Motor neuron (in vitro differentiated cells): ENCODE data around the gene RHBDL1. TPM values are rescaled to one million over a fixed set of nuclear protein-coding genes. Genes with fewer than 3 reads are reported as not detected.

Source experiments
- ATAC-seq, 8 experiments: fragments of 200-7000 bp; cut with Tn5 transposase; replicated peaks in 6 of 8; 2 replicates each; pipeline ENCODE4 v1.8.0; 2021; ENCODE audit warnings: mild to moderate bottlenecking in 8 of 8, moderate library complexity in 8 of 8
- H3K27ac ChIP-seq, 2 donors: fragments of 250-450 bp; sonication (Bioruptor Pico); 2 replicates each; pipeline ENCODE4 v1.9.0; 2021; ENCODE audit warnings: antibody characterized with exemption in 2 of 2, mild to moderate bottlenecking in 2 of 2, moderate library complexity in 1 of 2
- H3K4me1 ChIP-seq, 2 donors: fragments of 250-450 bp; sonication (Bioruptor Pico); replicated peaks in 1 of 2; 2 replicates each; pipeline ENCODE4 v1.6.1; 2021; ENCODE audit warnings: antibody characterized with exemption in 2 of 2, mild to moderate bottlenecking in 2 of 2, moderate library complexity in 1 of 2
- H3K4me3 ChIP-seq, 5 donors: fragments of 250-450 bp; sonication (Bioruptor Pico); 2 replicates each; pipeline ENCODE4 v1.9.0; 2021; ENCODE audit warnings: antibody characterized with exemption in 5 of 5, mild to moderate bottlenecking in 5 of 5, moderate library complexity in 4 of 5
- WGBS, 10 experiments: fragments of 450-650 bp; shearing (Covaris generic); methylation state at CpG; one replicate each; pipeline ENCODE4 v1.0.0; 2022; 5-methylcytosine and 5-hydroxymethylcytosine counted together
- in situ Hi-C, 9 experiments: fragments of 400-800 bp; cut with MboI; loops; one replicate each; pipeline ENCODE4 v1.15.0; 2021; ENCODE audit warnings: low sequenced_read_pairs in 9 of 9, low pct_unique_long_range_greater_than_20kb in 2 of 9; ENCODE audit not compliant: unreplicated experiment in 9 of 9
- total RNA-seq, 8 experiments: library from RNA; unstranded; fragments of 300-600 nt; gene quantifications; 2 replicates each; pipeline versions ENCODE4 v1.2.3 to v1.2.4, GENCODE V29; 2022

Gene RHBDL1
- total RNA-seq, 8 experiments from 2014 or later, result 1.0 to 8.5 (median 3.3) TPM

DNA sequence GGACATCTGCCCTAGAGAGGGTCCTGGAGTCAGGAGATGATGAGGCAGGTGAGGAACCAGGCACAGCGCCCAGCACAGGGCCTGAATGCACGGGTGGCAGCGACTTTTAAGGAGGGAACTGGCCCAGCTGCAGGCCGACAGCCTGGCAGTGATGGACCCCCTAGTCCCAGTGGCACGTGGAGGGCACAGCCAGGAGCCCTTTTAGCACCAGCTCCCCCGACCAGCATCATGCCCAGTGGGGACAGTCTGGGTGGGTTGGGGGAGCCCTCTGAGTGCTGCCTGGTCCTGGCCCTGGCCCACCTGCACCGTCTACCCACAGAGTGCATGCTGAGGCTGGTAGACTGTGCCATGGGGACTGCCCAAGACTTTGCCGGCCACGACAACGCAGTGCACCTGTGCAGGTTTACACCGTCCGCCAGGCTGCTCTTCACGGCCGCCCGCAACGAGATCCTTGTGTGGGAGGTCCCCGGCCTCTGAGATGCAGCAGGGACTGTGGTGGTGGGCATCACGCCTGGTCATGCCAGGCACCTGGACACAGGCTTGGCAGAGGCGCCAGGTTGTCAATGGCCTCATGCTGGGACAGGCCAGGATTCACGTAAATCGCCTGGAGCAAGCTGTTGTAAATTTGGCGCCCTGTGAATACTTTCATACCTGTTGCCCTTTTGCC, 8.2 kb upstream of the RHBDL1 start:
- WGBS, 10 experiments, result 77 to 100% (median 88%) methylated on average over 1 to 8 of the region's 22 CpGs; no CpG with 5 or more reads in 4 of the 10 experiments
- ATAC-seq, result no peak
- Histone ChIP-seq H3K4me1 (peaks cover 10 to 11% of the 10 kb centered on the region in 2 donors), H3K27ac (peak overlapping the region in 1 of 2 donors; percentile 29), H3K4me3 (peak overlapping the region in 2 of 5 donors; percentile 53 to 57)
- in situ Hi-C loops, result no loop called here

DNA sequence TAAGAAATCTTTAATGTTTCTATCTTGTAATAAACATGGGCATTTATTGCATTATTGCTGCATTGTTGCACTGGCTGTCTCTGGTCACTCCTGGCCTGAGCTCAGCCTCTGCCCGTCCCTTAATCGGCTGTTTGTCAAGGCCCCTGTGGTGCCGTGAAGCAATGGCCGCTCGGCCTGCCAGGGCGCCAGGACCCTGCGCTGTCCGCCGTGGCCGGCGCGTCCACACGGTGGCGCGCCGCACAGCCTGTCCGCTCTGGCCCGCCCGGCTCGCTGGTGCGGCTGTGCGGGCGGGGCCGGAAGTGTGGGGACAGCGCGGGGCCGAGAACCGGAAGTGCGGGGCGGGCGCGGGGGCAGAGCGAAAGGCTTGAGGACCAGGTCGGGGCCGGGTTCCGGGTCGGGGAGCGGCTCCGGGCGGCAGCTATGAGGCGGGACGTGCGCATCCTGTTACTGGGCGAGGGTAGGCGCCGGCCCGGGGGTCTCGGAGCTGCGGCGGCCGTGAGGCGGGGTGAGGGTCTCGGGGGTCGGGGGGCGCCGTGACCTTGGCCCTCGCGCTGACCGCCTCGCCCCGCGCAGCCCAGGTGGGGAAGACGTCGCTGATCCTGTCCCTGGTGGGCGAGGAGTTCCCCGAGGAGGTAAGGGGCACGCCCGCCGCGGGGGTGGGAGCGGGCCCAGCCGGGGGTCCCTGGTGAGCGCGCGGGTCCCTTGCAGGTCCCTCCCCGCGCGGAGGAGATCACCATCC, 7.5 kb upstream of the RHBDL1 start, which contains the start of gene RHOT2:
RHOT2 (plus strand) TSS at position 353 of the 739 bp plus-strand sequence; CDS start at position 421, 68 bp downstream.
- in situ Hi-C loops, result no loop called here
- H3K27ac ChIP-seq, result peak within 1 kb of the TSS; percentile 14 to 29
- WGBS, 10 experiments, result 0% methylated on average over 1 to 2 of the region's 78 CpGs; no CpG with 5 or more reads in 6 of the 10 experiments
- peak within 1 kb of the TSS; percentile 48 to 88 (median 57) for H3K4me3 ChIP-seq
- peaks cover 10 to 11% of the 10 kb centered on the region in 2 donors for H3K4me1 ChIP-seq
- ATAC-seq, result peak; percentile 89 to 97 (median 92)

DNA sequence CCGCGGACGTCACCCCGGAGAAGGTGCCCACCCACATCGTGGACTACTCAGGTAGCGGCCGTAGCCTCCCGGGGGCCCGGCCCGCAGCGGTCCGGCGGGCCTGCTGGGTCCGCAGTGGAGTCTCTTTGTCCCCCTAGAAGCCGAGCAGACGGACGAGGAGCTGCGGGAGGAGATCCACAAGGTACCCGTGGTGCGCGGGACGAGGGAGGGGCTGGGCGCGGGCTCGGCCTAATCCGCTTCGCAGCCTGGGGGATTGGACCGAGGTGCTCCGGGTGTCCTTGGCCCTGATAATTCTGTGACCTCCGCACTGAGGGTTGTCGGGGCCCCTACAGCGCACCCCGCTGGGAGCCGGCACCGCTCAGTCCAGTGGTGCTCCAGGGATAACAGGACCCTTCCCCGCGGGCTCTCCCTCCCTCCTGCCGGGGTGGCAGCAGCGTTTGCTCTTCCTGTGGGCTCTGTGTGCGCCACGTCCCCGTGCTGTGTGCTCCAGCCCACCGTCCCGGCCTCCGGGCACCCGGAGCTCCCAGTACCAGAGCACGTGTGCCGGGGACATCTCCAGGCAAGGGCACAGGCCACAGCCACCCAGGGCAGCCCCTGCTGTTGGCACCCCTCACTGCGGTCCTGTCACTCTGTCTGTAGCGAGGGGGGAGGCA, 6.8 kb upstream of the RHBDL1 start:
- in situ Hi-C loops, result no loop called here
- WGBS, 10 experiments, result 0 to 18% (median 12%) methylated on average over 2 to 39 of the region's 50 CpGs; no CpG with 5 or more reads in 6 of the 10 experiments
- H3K4me3 ChIP-seq, result peak overlapping the region; percentile 48 to 88 (median 57)
- H3K27ac ChIP-seq, result peak overlapping the region; percentile 14 to 29
- ATAC-seq, result peak in 3 of 8 experiments; percentile 6 to 17 (median 8)
- H3K4me1 ChIP-seq, result peaks cover 10 to 11% of the 10 kb centered on the region in 2 donors

DNA sequence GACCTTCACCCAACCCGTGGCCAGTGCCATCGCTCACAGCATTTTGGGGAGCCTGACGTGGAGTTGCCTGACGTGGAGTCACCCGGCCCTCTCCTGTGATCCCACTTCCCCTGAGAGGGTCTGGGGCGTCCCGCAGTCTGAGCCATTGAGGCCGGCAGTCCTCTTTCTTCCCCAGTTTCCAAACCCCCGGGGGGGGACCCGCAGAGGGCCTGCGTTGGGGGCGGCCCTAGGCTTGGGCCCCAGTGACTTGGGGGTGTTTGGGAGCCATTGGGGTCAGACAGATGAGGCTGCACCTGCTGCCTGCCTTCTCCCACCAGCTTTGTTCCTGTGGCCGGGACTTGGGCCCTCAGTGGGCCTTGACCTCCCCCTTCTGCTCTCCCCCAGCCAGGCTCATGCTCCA, 5.8 kb upstream of the RHBDL1 start:
- 100% methylated on average over 1 of the region's 13 CpGs; no CpG with 5 or more reads in 9 of the 10 experiments for WGBS, 10 experiments
- H3K4me1 ChIP-seq, result peaks cover 10 to 11% of the 10 kb centered on the region in 2 donors
- ATAC-seq, result no peak
- H3K27ac ChIP-seq, result no peak overlapping the region
- H3K4me3 ChIP-seq, result no peak overlapping the region
- in situ Hi-C loops, result no loop called here

DNA sequence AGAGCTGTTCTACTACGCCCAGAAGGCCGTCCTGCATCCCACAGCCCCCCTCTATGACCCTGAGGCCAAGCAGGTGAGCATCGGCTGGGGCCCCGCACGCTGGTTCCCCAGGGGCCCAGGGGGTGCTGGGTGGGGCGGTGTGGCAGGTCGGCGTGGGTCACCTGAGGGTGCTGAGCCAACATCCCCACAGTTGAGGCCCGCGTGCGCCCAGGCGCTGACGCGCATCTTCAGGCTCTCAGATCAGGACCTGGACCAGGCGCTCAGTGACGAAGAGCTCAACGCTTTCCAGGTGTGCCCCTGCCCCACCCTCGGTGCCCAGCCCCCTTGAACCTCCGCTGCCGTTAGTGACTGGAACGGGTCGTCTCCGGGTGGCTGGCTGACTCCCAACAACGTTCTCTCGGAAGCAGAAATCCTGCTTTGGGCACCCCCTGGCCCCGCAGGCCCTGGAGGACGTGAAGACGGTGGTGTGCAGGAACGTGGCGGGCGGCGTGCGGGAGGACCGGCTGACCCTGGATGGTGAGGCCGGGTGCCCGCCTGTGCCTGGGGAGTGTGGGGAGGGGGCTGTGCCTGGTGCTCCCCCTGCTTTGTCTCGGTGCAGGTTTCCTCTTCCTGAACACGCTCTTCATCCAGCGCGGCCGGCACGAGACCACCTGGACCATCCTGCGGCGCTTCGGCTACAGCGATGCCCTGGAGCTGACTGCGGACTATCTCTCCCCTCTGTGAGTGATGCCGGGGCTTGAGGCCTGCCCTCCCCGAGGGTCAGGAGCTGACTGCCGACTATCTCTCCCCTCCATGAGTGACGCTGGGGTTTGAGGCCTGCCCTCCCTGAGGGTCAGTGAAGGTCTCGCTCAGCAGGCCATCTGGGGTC, 4.8 kb upstream of the RHBDL1 start:
- H3K27ac ChIP-seq, result no peak overlapping the region
- in situ Hi-C loops, result no loop called here
- no peak overlapping the region for H3K4me3 ChIP-seq
- 80 to 100% (median 91%) methylated on average over 1 to 14 of the region's 52 CpGs; no CpG with 5 or more reads in 6 of the 10 experiments for WGBS, 10 experiments
- no peak for ATAC-seq
- peaks cover 16 to 18% of the 10 kb centered on the region in 2 donors for H3K4me1 ChIP-seq

DNA sequence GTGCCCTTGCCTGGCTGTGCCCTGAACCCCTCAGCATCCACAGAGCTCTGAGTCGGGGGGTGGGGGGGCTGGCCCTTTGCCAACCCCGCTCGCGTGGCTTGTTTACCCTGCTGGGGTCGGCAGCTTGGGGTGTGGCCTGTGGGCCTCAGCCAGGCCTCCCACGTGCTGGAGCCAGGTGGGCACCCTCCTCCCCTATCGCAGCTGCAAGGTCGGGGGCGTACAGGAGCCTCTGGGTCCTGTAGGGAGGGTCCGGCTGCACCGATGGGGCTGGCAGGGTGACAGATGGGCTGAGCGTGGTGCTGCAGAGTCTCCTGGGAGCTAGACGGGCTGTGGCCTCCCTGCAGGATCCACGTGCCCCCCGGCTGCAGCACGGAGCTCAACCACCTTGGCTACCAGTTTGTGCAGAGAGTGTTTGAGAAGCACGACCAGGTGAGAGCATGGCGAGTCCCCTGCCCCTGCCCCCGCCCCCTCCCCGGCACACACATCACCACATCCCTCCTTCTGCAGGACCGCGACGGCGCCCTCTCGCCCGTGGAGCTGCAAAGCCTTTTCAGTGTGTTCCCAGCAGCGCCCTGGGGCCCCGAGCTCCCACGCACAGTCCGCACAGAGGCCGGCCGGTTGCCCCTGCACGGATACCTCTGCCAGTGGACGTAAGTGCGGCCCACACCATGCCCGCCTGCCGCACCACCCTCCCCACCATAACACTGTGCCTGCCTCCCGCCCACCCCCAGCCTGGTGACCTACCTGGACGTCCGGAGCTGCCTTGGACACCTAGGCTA, 3.9 kb upstream of the RHBDL1 start:
- WGBS, 10 experiments, result 80% methylated on average over 3 of the region's 40 CpGs; no CpG with 5 or more reads in 9 of the 10 experiments
- no peak overlapping the region for H3K27ac ChIP-seq
- H3K4me1 ChIP-seq, result peaks cover 18 to 19% of the 10 kb centered on the region in 2 donors
- in situ Hi-C loops, result no loop called here
- ATAC-seq, result no peak
- no peak overlapping the region for H3K4me3 ChIP-seq

DNA sequence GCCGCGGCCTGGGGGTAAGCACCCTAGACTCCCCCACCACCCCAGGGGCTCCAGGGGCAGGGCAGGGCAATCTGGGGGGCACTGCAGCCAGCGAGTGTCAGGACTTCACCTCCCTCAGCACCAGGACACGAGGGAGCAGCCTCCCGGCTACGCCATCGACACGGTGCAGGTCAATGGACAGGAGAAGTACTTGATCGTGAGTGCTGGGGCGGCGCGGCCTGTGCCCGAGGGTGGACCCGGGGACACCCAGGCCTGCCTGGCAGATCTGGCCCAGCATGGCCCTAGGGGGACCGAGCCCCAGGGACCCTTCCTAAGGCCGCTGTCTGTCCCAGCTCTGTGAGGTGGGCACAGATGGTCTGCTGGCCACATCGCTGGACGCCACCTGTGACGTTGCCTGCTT, 3.1 kb upstream of the RHBDL1 start:
- peaks cover 18 to 19% of the 10 kb centered on the region in 2 donors for H3K4me1 ChIP-seq
- H3K4me3 ChIP-seq, result no peak overlapping the region
- in situ Hi-C loops, result no loop called here
- ATAC-seq, result no peak
- H3K27ac ChIP-seq, result no peak overlapping the region
- 96 to 100% (median 100%) methylated on average over 1 to 4 of the region's 19 CpGs; no CpG with 5 or more reads in 7 of the 10 experiments for WGBS, 10 experiments

DNA sequence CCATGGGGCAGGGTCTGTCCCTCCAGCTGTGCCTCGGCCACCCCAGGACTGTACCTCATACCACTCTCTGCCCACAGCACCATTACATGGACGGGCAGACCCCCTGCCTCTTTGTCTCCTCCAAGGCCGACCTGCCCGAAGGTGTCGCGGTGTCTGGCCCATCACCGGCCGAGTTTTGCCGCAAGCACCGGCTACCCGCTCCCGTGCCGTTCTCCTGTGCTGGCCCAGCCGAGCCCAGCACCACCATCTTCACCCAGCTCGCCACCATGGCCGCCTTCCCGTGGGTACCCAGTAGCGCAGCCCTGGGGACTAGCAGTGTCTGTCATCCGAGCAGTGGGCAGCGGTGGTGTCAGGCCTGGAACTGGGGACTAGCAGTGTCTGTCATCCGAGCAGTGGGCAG, 2.6 kb upstream of the RHBDL1 start:
- 80 to 100% (median 99%) methylated on average over 1 to 11 of the region's 21 CpGs; no CpG with 5 or more reads in 6 of the 10 experiments for WGBS, 10 experiments
- in situ Hi-C loops, result no loop called here
- no peak for ATAC-seq
- Histone ChIP-seq H3K4me3 (no peak overlapping the region), H3K4me1 (peaks cover 15% of the 10 kb centered on the region in 2 donors), H3K27ac (no peak overlapping the region)

DNA sequence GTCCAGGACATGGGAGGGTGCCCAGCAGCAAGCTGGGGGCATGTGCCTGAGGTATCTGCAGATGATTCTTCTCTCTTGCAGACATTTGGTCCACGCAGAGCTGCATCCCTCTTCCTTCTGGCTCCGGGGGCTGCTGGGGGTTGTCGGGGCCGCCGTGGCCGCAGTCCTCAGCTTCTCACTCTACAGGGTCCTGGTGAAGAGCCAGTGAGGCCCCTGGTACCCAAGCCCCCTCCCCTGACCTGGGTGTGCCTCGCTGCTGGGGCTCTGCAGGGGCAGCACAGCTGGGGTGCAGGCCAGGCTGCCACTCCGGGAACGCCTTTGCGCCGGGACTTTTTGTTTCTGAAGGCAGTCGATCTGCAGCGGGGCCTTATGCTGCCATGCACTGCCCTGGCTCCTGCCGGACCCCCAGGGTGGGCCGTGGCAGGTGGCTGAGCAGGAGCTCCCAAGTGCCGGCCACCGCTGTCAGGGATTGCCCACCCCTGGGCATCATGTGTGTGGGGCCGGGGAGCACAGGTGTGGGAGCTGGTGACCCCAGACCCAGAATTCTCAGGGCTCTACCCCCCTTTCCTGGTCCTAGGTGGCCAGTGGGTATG, 2.0 kb upstream of the RHBDL1 start:
- H3K4me3 ChIP-seq, result no peak overlapping the region
- peaks cover 15 to 17% of the 10 kb centered on the region in 2 donors for H3K4me1 ChIP-seq
- ATAC-seq, result no peak
- in situ Hi-C loops, result no loop called here
- H3K27ac ChIP-seq, result no peak overlapping the region
- 100% methylated on average over 1 of the region's 18 CpGs; no CpG with 5 or more reads in 9 of the 10 experiments for WGBS, 10 experiments

DNA sequence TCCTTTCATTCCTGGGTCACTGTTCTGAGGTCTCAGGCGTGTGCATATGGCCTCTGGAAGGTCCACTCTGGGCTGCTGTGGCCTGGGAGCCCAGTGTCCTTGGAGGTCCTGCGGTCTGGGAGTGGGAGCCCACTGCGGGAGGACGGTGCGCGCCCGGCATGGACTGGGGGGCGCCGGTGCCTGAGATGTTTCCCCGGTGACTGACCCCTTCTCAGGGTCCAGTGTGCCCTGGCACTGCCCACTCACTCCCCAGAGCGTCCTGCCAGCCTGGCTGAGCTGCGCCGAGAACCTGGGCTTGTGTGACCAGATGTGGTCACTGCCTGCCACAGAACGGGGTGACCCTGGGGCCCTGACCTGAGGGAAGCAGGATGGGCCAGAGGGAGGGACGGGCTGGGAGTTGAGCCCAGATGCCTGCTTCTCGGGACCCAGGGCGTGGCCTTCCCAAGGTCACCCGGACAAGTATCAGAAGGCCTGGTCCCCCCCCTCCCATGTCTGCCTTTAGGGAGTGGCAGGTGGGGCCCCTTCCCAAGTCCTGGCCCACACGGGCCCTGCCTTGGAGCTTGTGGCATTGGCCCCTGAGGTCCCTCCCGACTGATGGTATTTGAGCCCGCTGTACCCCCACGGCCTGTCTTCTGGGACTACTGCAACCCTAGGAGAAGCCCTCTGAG, 1.1 kb upstream of the RHBDL1 start:
- no peak overlapping the region for H3K27ac ChIP-seq
- H3K4me3 ChIP-seq, result no peak overlapping the region
- in situ Hi-C loops, result no loop called here
- H3K4me1 ChIP-seq, result peaks cover 16 to 19% of the 10 kb centered on the region in 2 donors
- no peak for ATAC-seq
- 80 to 100% (median 100%) methylated on average over 1 of the region's 22 CpGs; no CpG with 5 or more reads in 7 of the 10 experiments for WGBS, 10 experiments
